GM06990 (cell line): ENCODE results near the gene SEMA3A.

Source experiments
- DNase-seq: peaks from one replicate; pipeline ENCODE4 v3.0.0-alpha.2; 2011; ENCODE audit not compliant: insufficient read length; ENCODE audit errors: extremely low read depth
- H3K27me3 ChIP-seq: replicated peaks from 2 replicates; pipeline ENCODE4 v1.6.0; 2011; ENCODE audit warnings: low read length; ENCODE audit not compliant: control insufficient read depth, insufficient read depth
- H3K36me3 ChIP-seq: 2 replicates; pipeline ENCODE4 v1.5.1; 2011; ENCODE audit warnings: low read length; ENCODE audit not compliant: control insufficient read depth, insufficient read depth
- H3K4me3 ChIP-seq: replicated peaks from 2 replicates; pipeline ENCODE4 v1.5.1; 2011; ENCODE audit warnings: low read depth, mild to moderate bottlenecking, control low read depth, low read length
- TF ChIP-seq, protein P1 (sequence below): IDR thresholded peaks from 2 replicates; pipeline ENCODE4 v1.5.1; 2011; ENCODE audit warnings: low read length, control low read depth, mild to moderate bottlenecking, inconsistent platforms; ENCODE audit not compliant: insufficient read depth, poor library complexity, severe bottlenecking

The SEMA3A gene

DNA sequence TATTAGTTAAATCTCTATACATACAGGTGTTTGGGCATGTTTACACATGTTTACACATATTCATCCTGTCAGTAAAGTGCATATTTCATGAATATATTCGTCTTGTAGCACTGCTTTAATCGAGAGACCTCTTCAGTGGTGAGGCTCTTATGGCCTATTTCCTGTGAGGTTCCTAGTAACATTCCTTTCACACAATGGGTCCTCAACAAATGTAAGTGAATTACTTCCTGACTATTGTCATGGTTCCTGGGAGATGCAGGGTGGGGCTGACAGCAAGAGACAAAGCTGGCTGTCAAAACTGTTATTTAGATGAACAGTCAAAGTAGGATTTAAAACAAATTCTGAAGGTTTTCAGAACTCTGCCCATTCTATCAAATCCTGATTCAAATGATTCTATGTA lies 12.4 kb upstream of the SEMA3A start:
- no peak overlapping the region for H3K4me3 ChIP-seq
- no peak for DNase-seq
- H3K27me3 ChIP-seq, result no peaks in the 10 kb centered on the region
- TF ChIP-seq, protein P1, sequence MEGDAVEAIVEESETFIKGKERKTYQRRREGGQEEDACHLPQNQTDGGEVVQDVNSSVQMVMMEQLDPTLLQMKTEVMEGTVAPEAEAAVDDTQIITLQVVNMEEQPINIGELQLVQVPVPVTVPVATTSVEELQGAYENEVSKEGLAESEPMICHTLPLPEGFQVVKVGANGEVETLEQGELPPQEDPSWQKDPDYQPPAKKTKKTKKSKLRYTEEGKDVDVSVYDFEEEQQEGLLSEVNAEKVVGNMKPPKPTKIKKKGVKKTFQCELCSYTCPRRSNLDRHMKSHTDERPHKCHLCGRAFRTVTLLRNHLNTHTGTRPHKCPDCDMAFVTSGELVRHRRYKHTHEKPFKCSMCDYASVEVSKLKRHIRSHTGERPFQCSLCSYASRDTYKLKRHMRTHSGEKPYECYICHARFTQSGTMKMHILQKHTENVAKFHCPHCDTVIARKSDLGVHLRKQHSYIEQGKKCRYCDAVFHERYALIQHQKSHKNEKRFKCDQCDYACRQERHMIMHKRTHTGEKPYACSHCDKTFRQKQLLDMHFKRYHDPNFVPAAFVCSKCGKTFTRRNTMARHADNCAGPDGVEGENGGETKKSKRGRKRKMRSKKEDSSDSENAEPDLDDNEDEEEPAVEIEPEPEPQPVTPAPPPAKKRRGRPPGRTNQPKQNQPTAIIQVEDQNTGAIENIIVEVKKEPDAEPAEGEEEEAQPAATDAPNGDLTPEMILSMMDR, result no peak
- no peaks in the 10 kb centered on the region for H3K36me3 ChIP-seq

DNA sequence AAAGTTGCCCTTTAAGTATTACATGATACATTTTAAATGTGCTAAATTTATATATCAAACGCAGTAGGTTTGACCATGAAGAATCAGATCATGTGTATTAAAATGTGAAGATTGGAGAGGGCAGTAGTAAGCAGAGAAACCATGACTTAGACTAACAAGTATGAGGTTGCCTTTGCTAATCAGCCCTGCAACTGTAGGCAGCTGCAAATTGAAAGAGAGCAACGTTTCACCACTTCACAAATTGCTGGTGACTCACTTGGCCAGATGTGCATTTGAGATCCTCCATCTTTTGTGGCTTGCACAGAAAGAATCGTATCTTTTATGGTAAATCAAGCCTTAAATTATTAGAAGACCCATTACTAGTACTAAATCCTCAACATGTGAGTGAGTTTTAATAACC lies 10.1 kb upstream of the SEMA3A start:
- no peak for DNase-seq
- Histone ChIP-seq H3K27me3 (no peaks in the 10 kb centered on the region), H3K4me3 (no peak overlapping the region), H3K36me3 (no peaks in the 10 kb centered on the region)
- TF ChIP-seq, protein P1, result no peak

DNA sequence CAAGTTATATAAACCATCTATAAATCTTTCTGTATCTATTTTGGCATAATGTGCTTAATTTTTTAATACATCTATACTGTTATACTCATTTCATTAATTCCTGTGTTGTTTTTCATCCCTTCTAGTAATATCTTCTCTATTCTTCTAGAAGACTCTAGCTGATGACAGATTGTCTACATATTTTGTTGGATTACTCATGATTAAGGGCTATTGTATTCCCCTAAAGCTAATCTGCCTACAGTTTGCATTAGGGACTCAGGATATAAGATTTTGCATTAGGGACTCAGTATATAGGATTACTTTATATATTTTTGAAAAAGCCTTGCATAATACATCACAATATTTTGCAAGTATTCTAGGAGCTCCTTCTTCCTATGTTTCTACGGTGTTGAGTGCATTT lies 8.3 kb upstream of the SEMA3A start:
- no peaks in the 10 kb centered on the region for H3K27me3 ChIP-seq
- no peaks in the 10 kb centered on the region for H3K36me3 ChIP-seq
- no peak for DNase-seq
- H3K4me3 ChIP-seq, result no peak overlapping the region
- TF ChIP-seq, protein P1, result no peak

DNA sequence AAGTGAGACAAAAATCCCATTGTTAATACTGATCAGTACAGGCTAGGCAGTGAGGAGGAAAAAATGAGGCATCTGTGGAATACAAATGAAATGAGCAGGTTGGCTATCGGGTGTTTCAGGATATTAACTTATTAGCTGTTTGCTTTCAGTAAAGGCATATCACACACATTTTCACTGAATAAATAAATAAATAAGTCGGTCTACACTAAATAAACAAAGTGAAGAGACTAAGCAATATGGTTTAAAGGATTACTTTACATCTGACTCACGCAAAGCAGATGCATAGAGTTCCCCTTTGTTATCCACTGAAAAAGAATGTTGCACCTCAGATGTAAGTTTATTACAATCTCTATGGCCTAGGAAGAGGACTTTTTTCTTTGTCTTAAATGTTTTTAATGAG lies 6.3 kb upstream of the SEMA3A start:
- Histone ChIP-seq H3K27me3 (no peaks in the 10 kb centered on the region), H3K4me3 (no peak overlapping the region), H3K36me3 (no peaks in the 10 kb centered on the region)
- no peak for DNase-seq
- TF ChIP-seq, protein P1, result no peak

DNA sequence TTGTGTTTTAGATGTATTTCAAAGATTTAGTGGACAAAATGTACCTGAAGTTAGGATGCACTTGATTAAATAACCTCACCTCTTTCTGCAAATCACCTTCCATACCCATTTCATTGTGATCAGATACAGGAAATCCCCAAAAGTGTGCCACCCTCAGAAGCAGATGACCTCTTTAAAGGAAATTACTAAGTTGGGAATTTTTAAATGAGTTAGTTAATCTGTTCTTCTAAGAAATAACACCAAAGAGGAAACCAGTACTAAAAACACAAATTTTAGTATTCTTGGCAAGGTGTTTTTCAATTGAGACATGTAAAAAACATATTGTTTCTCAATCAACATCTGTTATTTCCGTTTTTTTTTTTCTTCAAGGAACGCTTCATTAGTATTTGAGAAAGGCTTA lies 4.6 kb upstream of the SEMA3A start:
- H3K27me3 ChIP-seq, result no peaks in the 10 kb centered on the region
- H3K4me3 ChIP-seq, result no peak overlapping the region
- H3K36me3 ChIP-seq, result no peaks in the 10 kb centered on the region
- TF ChIP-seq, protein P1, result no peak
- DNase-seq, result no peak

DNA sequence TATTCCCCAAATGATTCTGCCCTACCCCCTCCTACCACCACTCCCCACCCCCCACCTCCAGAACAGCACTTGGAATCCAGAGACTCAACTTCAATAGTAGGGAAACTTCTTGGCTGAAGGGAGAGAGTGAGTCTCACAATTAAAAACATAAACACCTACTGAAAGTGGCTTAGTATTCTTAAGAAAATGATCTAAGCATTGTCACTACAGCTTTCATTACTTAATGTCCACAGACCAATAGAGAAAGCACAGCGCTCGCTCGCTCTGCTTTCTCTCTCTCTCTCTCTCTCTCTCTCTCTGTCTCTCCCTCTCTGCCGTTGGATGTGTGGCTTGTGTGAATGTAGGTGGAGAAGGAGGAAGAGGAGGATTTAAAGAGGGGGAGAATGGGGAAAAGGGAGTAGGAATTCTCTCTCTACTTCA lies 1.5 kb upstream of the SEMA3A start:
- H3K4me3 ChIP-seq, result no peak overlapping the region
- DNase-seq, result no peak

More for the DNA sequence above, 1.5 kb upstream of the SEMA3A start:
- Histone ChIP-seq H3K36me3 (no peaks in the 10 kb centered on the region), H3K27me3 (no peaks in the 10 kb centered on the region)
- TF ChIP-seq, protein P1, result no peak
